OCI-LY1 (cell line): ENCODE measurements around the gene PXDC1.

ENCODE experiments used
- H2AFZ ChIP-seq: fragments of 200-600 bp; sonication (generic), shearing (Covaris generic); 2 replicates; pipeline ENCODE4 v1.6.0; 2014; ENCODE audit warnings: antibody characterized with exemption, mild to moderate bottlenecking, low read length
- H3F3A ChIP-seq: fragments of 200-600 bp; sonication (generic), shearing (Covaris generic); 2 replicates; pipeline ENCODE4 v1.6.0; 2014; ENCODE audit warnings: mild to moderate bottlenecking, antibody characterized with exemption, low read length, moderate library complexity; ENCODE audit not compliant: insufficient read depth
- H3K27ac ChIP-seq: fragments of 200-600 bp; sonication (generic); 2 replicates; pipeline ENCODE4 v1.5.1; 2014; ENCODE audit warnings: low read length, mixed run types, mild to moderate bottlenecking, low read depth; ENCODE audit not compliant: poor library complexity, severe bottlenecking
- H3K27me3 ChIP-seq: fragments of 200-600 bp; sonication (generic); 2 replicates; pipeline ENCODE4 v1.6.0; 2014; ENCODE audit warnings: antibody characterized with exemption, mild to moderate bottlenecking, low read length, moderate library complexity; ENCODE audit not compliant: insufficient read depth
- H3K36me3 ChIP-seq: fragments of 200-600 bp; sonication (generic); 2 replicates; pipeline ENCODE4 v1.6.1; 2014; ENCODE audit warnings: mild to moderate bottlenecking, antibody characterized with exemption, low read length, moderate library complexity, mixed read lengths; ENCODE audit not compliant: insufficient read depth
- H3K4me1 ChIP-seq: fragments of 200-600 bp; sonication (generic); 2 replicates; pipeline ENCODE4 v1.5.1; 2014; ENCODE audit warnings: mild to moderate bottlenecking, low read length, moderate library complexity; ENCODE audit not compliant: insufficient read depth, severe bottlenecking
- H3K4me2 ChIP-seq: fragments of 200-600 bp; sonication (generic), shearing (Covaris generic); 2 replicates; pipeline ENCODE4 v1.6.1; 2014; ENCODE audit warnings: low read length
- H3K4me3 ChIP-seq: fragments of 200-600 bp; sonication (generic); 2 replicates; pipeline ENCODE4 v1.5.1; 2014; ENCODE audit warnings: low read length, low read depth, mild to moderate bottlenecking, mixed read lengths; ENCODE audit not compliant: poor library complexity, severe bottlenecking
- H3K79me2 ChIP-seq: fragments of 200-600 bp; shearing (Covaris generic); 2 replicates; pipeline ENCODE4 v1.6.1; 2016; ENCODE audit warnings: mixed run types, low read length, mixed read lengths; ENCODE audit not compliant: insufficient read depth
- H3K9ac ChIP-seq: fragments of 200-600 bp; sonication (generic), shearing (Covaris generic); 2 replicates; pipeline ENCODE4 v1.6.1; 2014; ENCODE audit warnings: mild to moderate bottlenecking, low read length, mixed read lengths
- H3K9me2 ChIP-seq: fragments of 200-600 bp; sonication (generic), shearing (Covaris generic); 2 replicates; pipeline ENCODE4 v1.6.1; 2014; ENCODE audit warnings: low read depth, mild to moderate bottlenecking, low read length, mixed read lengths
- H3K9me3 ChIP-seq: fragments of 200-600 bp; shearing (Covaris generic); 2 replicates; pipeline ENCODE4 v1.6.1; 2014; ENCODE audit warnings: low read length, mixed read lengths
- H4K20me1 ChIP-seq: fragments of 200-600 bp; sonication (generic), shearing (Covaris generic); 2 replicates; pipeline ENCODE4 v1.6.0; 2016; ENCODE audit warnings: mild to moderate bottlenecking, low read length; ENCODE audit not compliant: insufficient read depth
- CTCF ChIP-seq: fragments of 200-600 bp; sonication (generic), shearing (Covaris generic); IDR thresholded peaks from 2 replicates; pipeline ENCODE4 v1.5.1; 2017; ENCODE audit warnings: mild to moderate bottlenecking, antibody characterized with exemption, low read length, moderate library complexity, mixed read lengths
- EZH2 ChIP-seq: fragments of 200-600 bp; sonication (generic), shearing (Covaris generic); IDR thresholded peaks from 2 replicates; pipeline ENCODE4 v1.8.0; 2017; ENCODE audit warnings: borderline replicate concordance, mixed run types, mild to moderate bottlenecking, antibody characterized with exemption, low read length, moderate library complexity, mixed read lengths

The PXDC1 gene

GRCh38 chr6:3725145-3726047 is 26.1 kb downstream of the PXDC1 start:
- Histone ChIP-seq H3K27ac (no peak overlapping the region), H3K27me3 (no peaks in the 10 kb centered on the region), H3K9me2 (no peaks in the 10 kb centered on the region), H4K20me1 (no peaks in the 10 kb centered on the region), H3K36me3 (no peaks in the 10 kb centered on the region), H3K4me1 (no peaks in the 10 kb centered on the region), H3F3A (no peaks in the 10 kb centered on the region), H3K4me3 (no peak overlapping the region), H3K9ac (no peak overlapping the region), H3K79me2 (no peaks in the 10 kb centered on the region), H3K4me2 (no peak overlapping the region), H3K9me3 (no peaks in the 10 kb centered on the region), H2AFZ (no peak overlapping the region)
- TF ChIP-seq CTCF = no peak
- no peak for TF ChIP-seq EZH2

- H2AFZ ChIP-seq = no peak overlapping the region
- H3K79me2 ChIP-seq = no peaks in the 10 kb centered on the region
- no peaks in the 10 kb centered on the region for H3K9me2 ChIP-seq
- no peak overlapping the region for H3K27ac ChIP-seq
- no peak overlapping the region for H3K4me2 ChIP-seq
- no peaks in the 10 kb centered on the region for H3K9me3 ChIP-seq
- no peaks in the 10 kb centered on the region for H3K27me3 ChIP-seq
- no peaks in the 10 kb centered on the region for H4K20me1 ChIP-seq
- no peak overlapping the region for H3K4me3 ChIP-seq
- no peaks in the 10 kb centered on the region for H3K4me1 ChIP-seq
- TF ChIP-seq CTCF (no peak), EZH2 (no peak)
- no peaks in the 10 kb centered on the region for H3K36me3 ChIP-seq
- no peaks in the 10 kb centered on the region for H3F3A ChIP-seq
- H3K9ac ChIP-seq = no peak overlapping the region
These were observed 26.9 kb downstream of the PXDC1 start for GRCh38 chr6:3724451-3725144.

GRCh38 chr6:3723966-3724365 is 27.5 kb downstream of the PXDC1 start:
- TF ChIP-seq EZH2 (no peak), CTCF (no peak)
- Histone ChIP-seq H3K9ac (no peak overlapping the region), H3K4me1 (no peaks in the 10 kb centered on the region), H3K4me2 (no peak overlapping the region), H3K36me3 (no peaks in the 10 kb centered on the region), H2AFZ (no peak overlapping the region), H4K20me1 (no peaks in the 10 kb centered on the region), H3K9me2 (no peaks in the 10 kb centered on the region), H3K9me3 (no peaks in the 10 kb centered on the region), H3K79me2 (no peaks in the 10 kb centered on the region), H3K27me3 (no peaks in the 10 kb centered on the region), H3K4me3 (no peak overlapping the region), H3F3A (no peaks in the 10 kb centered on the region), H3K27ac (no peak overlapping the region)
